Kidney epithelial cell (primary cell): ENCODE measurements around the gene ERVH48-1. TPM values are rescaled to one million over a fixed set of nuclear protein-coding genes. Genes with fewer than 3 reads are reported as not detected.
"Not testable (repeated sequence)": the region's sequence is repeated elsewhere in the genome, so short reads cannot be mapped to it uniquely, and the experiment has no call there.

Experiments used
- DNase-seq: peaks from one replicate; pipeline ENCODE4 v3.0.0-alpha.2; 2010; ENCODE audit warnings: low read depth
- H3K27me3 ChIP-seq: 2 replicates; pipeline ENCODE4 v1.6.0; 2011; ENCODE audit warnings: low read length; ENCODE audit not compliant: control insufficient read depth, insufficient read depth
- H3K36me3 ChIP-seq: 2 replicates; pipeline ENCODE4 v1.5.1; 2011; ENCODE audit warnings: low read length; ENCODE audit not compliant: control insufficient read depth, insufficient read depth
- H3K4me3 ChIP-seq: 2 replicates; pipeline ENCODE4 v1.5.1; 2011; ENCODE audit warnings: low read depth, mild to moderate bottlenecking, control low read depth, low read length
- CTCF ChIP-seq: IDR thresholded peaks from 2 replicates; pipeline ENCODE4 v1.5.1; 2011; ENCODE audit warnings: mild to moderate bottlenecking, moderate library complexity, low read length, control low read depth, inconsistent platforms; ENCODE audit not compliant: insufficient read depth, poor library complexity, severe bottlenecking
- total RNA-seq: library from RNA; depleted of rRNA; stranded (reverse); fragments of >200 nt; gene quantifications from 2 replicates; pipeline ENCODE4 v1.2.3, GENCODE V29; 2015

ERVH48-1 gene
- total RNA-seq, 1 donor from 2014 or later, result not detected

GRCh38 chr21:42959728-42960127 lies 34.3 kb upstream of the ERVH48-1 start:
- DNase-seq, result no peak
- Histone ChIP-seq H3K36me3 (no peaks in the 10 kb centered on the region), H3K27me3 (no peaks in the 10 kb centered on the region), H3K4me3 (no peak overlapping the region)
- no peak for TF ChIP-seq CTCF

GRCh38 chr21:42958122-42958521 lies 32.7 kb upstream of the ERVH48-1 start:
- not testable (repeated sequence) for H3K27me3 ChIP-seq, H3K4me3 ChIP-seq, DNase-seq, H3K36me3 ChIP-seq

- Histone ChIP-seq H3K27me3 (no peaks in the 10 kb centered on the region), H3K4me3 (no peak overlapping the region), H3K36me3 (no peaks in the 10 kb centered on the region)
- TF ChIP-seq CTCF, result no peak
- DNase-seq, result no peak
Measured at GRCh38 chr21:42956824-42957630, 31.6 kb upstream of the ERVH48-1 start.

GRCh38 chr21:42951193-42951592 lies 25.8 kb upstream of the ERVH48-1 start:
- H3K4me3 ChIP-seq, H3K27me3 ChIP-seq, DNase-seq, H3K36me3 ChIP-seq: not testable (repeated sequence)

GRCh38 chr21:42949094-42949755 lies 23.8 kb upstream of the ERVH48-1 start:
- not testable (repeated sequence) for DNase-seq, H3K36me3 ChIP-seq, H3K4me3 ChIP-seq, H3K27me3 ChIP-seq

- Histone ChIP-seq H3K36me3 (no peaks in the 10 kb centered on the region), H3K4me3 (no peak overlapping the region), H3K27me3 (no peaks in the 10 kb centered on the region)
- TF ChIP-seq CTCF, result no peak
- DNase-seq, result no peak
Measured at GRCh38 chr21:42942244-42942643, 16.8 kb upstream of the ERVH48-1 start.

GRCh38 chr21:42941696-42942085 lies 16.3 kb upstream of the ERVH48-1 start:
- Histone ChIP-seq H3K4me3 (no peak overlapping the region), H3K27me3 (no peaks in the 10 kb centered on the region), H3K36me3 (no peaks in the 10 kb centered on the region)
- no peak for TF ChIP-seq CTCF
- DNase-seq, result no peak
